Liver (tissue), 9 donors: ENCODE data around the gene NDUFS7. TPM values are rescaled to one million over a fixed set of nuclear protein-coding genes. Genes with fewer than 3 reads are reported as not detected.

Experiments
- DNase-seq: peaks from one replicate; pipeline ENCODE4 v3.0.0-alpha.2; 2017; ENCODE audit warnings: low spot score
- H3K27ac ChIP-seq, 2 donors: one replicate each; pipeline ENCODE4 v1.7.0; 2013; ENCODE audit warnings: inconsistent platforms in 2 of 2, low read length in 2 of 2, control low read depth in 1 of 2, low read depth in 1 of 2, mild to moderate bottlenecking in 1 of 2
- H3K27me3 ChIP-seq, 4 donors: one replicate each; pipeline versions ENCODE4 v1.6.1 to v1.7.0; 2013; ENCODE audit warnings: low read length in 3 of 4, inconsistent platforms in 1 of 4, mild to moderate bottlenecking in 1 of 4, moderate library complexity in 1 of 4; ENCODE audit not compliant: control insufficient read depth in 4 of 4, insufficient read depth in 4 of 4
- H3K36me3 ChIP-seq, 4 donors: one replicate each; pipeline versions ENCODE4 v1.6.1 to v1.7.0; 2013; ENCODE audit warnings: low read length in 3 of 4, mild to moderate bottlenecking in 3 of 4, low read depth in 1 of 4, moderate library complexity in 1 of 4; ENCODE audit not compliant: control insufficient read depth in 4 of 4, insufficient read depth in 3 of 4
- H3K4me1 ChIP-seq, 4 donors: one replicate each; pipeline versions ENCODE4 v1.6.1 to v1.7.0; 2013; ENCODE audit warnings: low read length in 3 of 4, mild to moderate bottlenecking in 3 of 4, moderate library complexity in 1 of 4; ENCODE audit not compliant: control insufficient read depth in 4 of 4, insufficient read depth in 4 of 4
- H3K4me3 ChIP-seq, 3 donors: one replicate each; pipeline versions ENCODE4 v1.6.1 to v1.7.0; 2013; ENCODE audit warnings: low read length in 3 of 3, control low read depth in 1 of 3, low read depth in 1 of 3, mild to moderate bottlenecking in 1 of 3
- H3K9ac ChIP-seq, 2 donors: one replicate each; pipeline ENCODE4 v1.7.0; 2013; ENCODE audit warnings: low read length in 2 of 2, mild to moderate bottlenecking in 2 of 2, moderate library complexity in 2 of 2, control low read depth in 1 of 2, low read depth in 1 of 2
- H3K9me3 ChIP-seq, 4 donors: one replicate each; pipeline versions ENCODE4 v1.6.1 to v1.7.0; 2013; ENCODE audit warnings: low read length in 3 of 4; ENCODE audit not compliant: control insufficient read depth in 4 of 4
- EGR1 ChIP-seq, 2 donors: IDR thresholded peaks; 2 replicates each; pipeline ENCODE4 v1.6.1; 2016 to 2018; ENCODE audit warnings: antibody characterized with exemption in 2 of 2, low read depth in 2 of 2
- FOXA1 ChIP-seq: IDR thresholded peaks from 2 replicates; pipeline ENCODE4 v1.6.1; 2016; ENCODE audit warnings: antibody characterized with exemption
- FOXA2 ChIP-seq: IDR thresholded peaks from 2 replicates; pipeline ENCODE4 v1.6.1; 2016; ENCODE audit warnings: antibody characterized with exemption
- GABPA ChIP-seq, 2 donors: IDR thresholded peaks in 1 of 2; conservative IDR thresholded peaks in 1 of 2; 2 replicates each; pipeline ENCODE4 v1.6.1; 2016; ENCODE audit warnings: antibody characterized with exemption in 2 of 2, mild to moderate bottlenecking in 1 of 2, moderate library complexity in 1 of 2
- HNF4A ChIP-seq, 2 donors: conservative IDR thresholded peaks; 2 replicates each; pipeline ENCODE4 v1.6.1; 2016; ENCODE audit warnings: antibody characterized with exemption in 2 of 2, mild to moderate bottlenecking in 2 of 2
- HNF4G ChIP-seq: IDR thresholded peaks from 2 replicates; pipeline ENCODE4 v1.6.1; 2016; ENCODE audit warnings: antibody characterized with exemption
- JUND ChIP-seq, 2 donors: IDR thresholded peaks; 2 replicates each; pipeline ENCODE4 v1.6.1; 2016; ENCODE audit warnings: antibody characterized with exemption in 2 of 2
- NR2F2 ChIP-seq: IDR thresholded peaks from 2 replicates; pipeline ENCODE4 v1.6.1; 2016; ENCODE audit warnings: antibody characterized with exemption
- RAD21 ChIP-seq, 2 donors: IDR thresholded peaks; 2 replicates each; pipeline ENCODE4 v1.6.1; 2016; ENCODE audit warnings: antibody characterized with exemption in 2 of 2, mild to moderate bottlenecking in 2 of 2
- RXRA ChIP-seq, 2 donors: IDR thresholded peaks; 2 replicates each; pipeline ENCODE4 v1.6.1; 2017 to 2018; ENCODE audit warnings: antibody characterized with exemption in 2 of 2, mild to moderate bottlenecking in 1 of 2
- SP1 ChIP-seq: IDR thresholded peaks from 2 replicates; pipeline ENCODE4 v1.6.1; 2018; ENCODE audit warnings: antibody characterized with exemption, mild to moderate bottlenecking
- TAF1 ChIP-seq: conservative IDR thresholded peaks from 2 replicates; pipeline ENCODE4 v1.6.1; 2016; ENCODE audit warnings: antibody characterized with exemption, mild to moderate bottlenecking
- YY1 ChIP-seq: IDR thresholded peaks from 2 replicates; pipeline ENCODE4 v1.6.1; 2016; ENCODE audit warnings: antibody characterized with exemption, mild to moderate bottlenecking
- WGBS: extraction: QIAGEN DNeasy Blood & Tissue Kit; methylation state at CpG from one replicate; pipeline ENCODE4 v1.1.7; 2013; 5-methylcytosine and 5-hydroxymethylcytosine counted together
- polyA plus RNA-seq, 2 donors: library from polyadenylated mRNA; stranded (reverse) in 1 of 2; unstranded in 1 of 2; fragments of 200-250 nt in 1 of 2; fragments of >200 nt in 1 of 2; fragmentation: Nextera tagmentation in 1 of 2; extraction: Ambion mirVana in 1 of 2; gene quantifications; one replicate each; pipeline versions ENCODE4 v1.2.1 to v1.2.3, GENCODE V29; 2013 to 2015
- total RNA-seq, 2 donors: library from RNA; depleted of rRNA; stranded (reverse); fragments of >200 nt; gene quantifications; one replicate each; pipeline ENCODE4 v1.2.3, GENCODE V29; 2014
- TF ChIP-seq, protein P1 (sequence below): IDR thresholded peaks from 2 replicates; pipeline ENCODE4 v1.6.1; 2016; ENCODE audit warnings: antibody characterized with exemption
- TF ChIP-seq, protein P2 (sequence below): IDR thresholded peaks from 2 replicates; pipeline ENCODE4 v1.6.1; 2016; ENCODE audit warnings: antibody characterized with exemption
- TF ChIP-seq, protein P3 (sequence below): fragments of 150-350 bp; IDR thresholded peaks from 2 replicates; pipeline ENCODE4 v1.5.1; 2017; ENCODE audit warnings: improper control_type of control experiment, low read depth, low read length; ENCODE audit not compliant: missing input control
- TF ChIP-seq, protein P4 (sequence below): IDR thresholded peaks from 2 replicates; pipeline ENCODE4 v1.6.1; 2016; ENCODE audit warnings: antibody characterized with exemption
- TF ChIP-seq, protein P5 (sequence below): IDR thresholded peaks from 2 replicates; pipeline ENCODE4 v1.6.1; 2016; ENCODE audit warnings: antibody characterized with exemption, mild to moderate bottlenecking
- donor health status: healthy.
- donor health status: healthy.
- donor health status: healthy.
- donor health status: healthy.
- donor health status: healthy.

Gene NDUFS7
- total and polyA plus RNA-seq, 4 donors, result 54.4 to 185 (median 128) TPM

DNA sequence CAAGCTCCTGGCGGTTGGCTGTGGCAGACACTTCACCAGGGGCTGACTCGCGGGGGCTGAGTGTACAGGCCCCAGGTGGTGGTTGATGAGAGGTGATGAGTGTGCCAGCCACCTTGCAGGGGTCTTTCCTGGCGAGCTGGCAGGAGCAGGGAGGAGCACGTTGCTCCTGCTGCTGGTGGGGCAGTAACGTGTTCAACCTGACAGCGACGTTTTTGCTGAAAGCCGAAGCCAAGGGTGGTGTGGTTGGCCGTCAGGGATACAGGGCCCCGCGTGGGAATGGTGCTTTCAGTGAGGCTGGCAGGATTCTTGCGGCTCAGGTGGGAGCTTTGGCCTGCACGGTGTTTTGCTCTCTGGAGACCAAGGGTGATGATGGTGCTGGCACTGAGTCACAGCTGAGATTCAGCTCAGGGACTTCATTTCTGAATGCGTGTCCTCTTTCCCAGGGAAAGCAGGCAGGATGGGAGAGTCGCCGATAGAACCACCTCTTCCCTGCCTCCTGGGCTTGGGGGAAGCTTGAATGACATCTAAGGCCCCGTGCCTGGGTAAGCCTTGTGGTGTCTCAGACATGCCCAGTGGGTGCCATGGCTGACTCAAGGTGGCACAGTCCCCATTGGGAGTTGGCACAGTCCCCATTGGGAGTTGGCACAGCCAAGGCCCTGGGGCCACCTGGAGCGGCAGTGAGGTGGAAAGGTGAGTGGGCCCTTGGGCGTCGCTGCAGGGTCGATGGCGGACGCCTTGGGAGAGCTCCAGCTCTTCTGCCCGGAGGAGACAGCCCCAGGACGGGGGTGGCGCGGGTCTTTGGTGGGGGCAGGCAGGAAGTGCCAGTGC is 32.5 kb downstream of the NDUFS7 start:
- H3K27ac ChIP-seq, result peak overlapping the region; percentile 81 to 91
- TF ChIP-seq, protein P1, sequence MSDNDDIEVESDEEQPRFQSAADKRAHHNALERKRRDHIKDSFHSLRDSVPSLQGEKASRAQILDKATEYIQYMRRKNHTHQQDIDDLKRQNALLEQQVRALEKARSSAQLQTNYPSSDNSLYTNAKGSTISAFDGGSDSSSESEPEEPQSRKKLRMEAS, result no peak
- TF ChIP-seq, protein P2, sequence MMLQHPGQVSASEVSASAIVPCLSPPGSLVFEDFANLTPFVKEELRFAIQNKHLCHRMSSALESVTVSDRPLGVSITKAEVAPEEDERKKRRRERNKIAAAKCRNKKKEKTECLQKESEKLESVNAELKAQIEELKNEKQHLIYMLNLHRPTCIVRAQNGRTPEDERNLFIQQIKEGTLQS, result no peak
- no peak for TF ChIP-seq TAF1
- TF ChIP-seq, protein P3, sequence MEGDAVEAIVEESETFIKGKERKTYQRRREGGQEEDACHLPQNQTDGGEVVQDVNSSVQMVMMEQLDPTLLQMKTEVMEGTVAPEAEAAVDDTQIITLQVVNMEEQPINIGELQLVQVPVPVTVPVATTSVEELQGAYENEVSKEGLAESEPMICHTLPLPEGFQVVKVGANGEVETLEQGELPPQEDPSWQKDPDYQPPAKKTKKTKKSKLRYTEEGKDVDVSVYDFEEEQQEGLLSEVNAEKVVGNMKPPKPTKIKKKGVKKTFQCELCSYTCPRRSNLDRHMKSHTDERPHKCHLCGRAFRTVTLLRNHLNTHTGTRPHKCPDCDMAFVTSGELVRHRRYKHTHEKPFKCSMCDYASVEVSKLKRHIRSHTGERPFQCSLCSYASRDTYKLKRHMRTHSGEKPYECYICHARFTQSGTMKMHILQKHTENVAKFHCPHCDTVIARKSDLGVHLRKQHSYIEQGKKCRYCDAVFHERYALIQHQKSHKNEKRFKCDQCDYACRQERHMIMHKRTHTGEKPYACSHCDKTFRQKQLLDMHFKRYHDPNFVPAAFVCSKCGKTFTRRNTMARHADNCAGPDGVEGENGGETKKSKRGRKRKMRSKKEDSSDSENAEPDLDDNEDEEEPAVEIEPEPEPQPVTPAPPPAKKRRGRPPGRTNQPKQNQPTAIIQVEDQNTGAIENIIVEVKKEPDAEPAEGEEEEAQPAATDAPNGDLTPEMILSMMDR, result no peak
- TF ChIP-seq SP1, result no peak
- TF ChIP-seq, protein P4, sequence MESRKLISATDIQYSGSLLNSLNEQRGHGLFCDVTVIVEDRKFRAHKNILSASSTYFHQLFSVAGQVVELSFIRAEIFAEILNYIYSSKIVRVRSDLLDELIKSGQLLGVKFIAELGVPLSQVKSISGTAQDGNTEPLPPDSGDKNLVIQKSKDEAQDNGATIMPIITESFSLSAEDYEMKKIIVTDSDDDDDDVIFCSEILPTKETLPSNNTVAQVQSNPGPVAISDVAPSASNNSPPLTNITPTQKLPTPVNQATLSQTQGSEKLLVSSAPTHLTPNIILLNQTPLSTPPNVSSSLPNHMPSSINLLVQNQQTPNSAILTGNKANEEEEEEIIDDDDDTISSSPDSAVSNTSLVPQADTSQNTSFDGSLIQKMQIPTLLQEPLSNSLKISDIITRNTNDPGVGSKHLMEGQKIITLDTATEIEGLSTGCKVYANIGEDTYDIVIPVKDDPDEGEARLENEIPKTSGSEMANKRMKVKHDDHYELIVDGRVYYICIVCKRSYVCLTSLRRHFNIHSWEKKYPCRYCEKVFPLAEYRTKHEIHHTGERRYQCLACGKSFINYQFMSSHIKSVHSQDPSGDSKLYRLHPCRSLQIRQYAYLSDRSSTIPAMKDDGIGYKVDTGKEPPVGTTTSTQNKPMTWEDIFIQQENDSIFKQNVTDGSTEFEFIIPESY, result no peak
- TF ChIP-seq GABPA (IDR thresholded peaks at IDR 0.05 in 1 of 2, conservative IDR thresholded peaks at IDR 0.05 in 1 of 2), result no peak
- no peak for TF ChIP-seq FOXA2
- TF ChIP-seq FOXA1, result no peak
- no peak for TF ChIP-seq YY1
- TF ChIP-seq EGR1 (IDR thresholded peaks at IDR 0.05; ENCODE audit: low read depth in 2 of 2), result no peak
- no peak for TF ChIP-seq RAD21 (IDR thresholded peaks at IDR 0.05)
- TF ChIP-seq, protein P5, sequence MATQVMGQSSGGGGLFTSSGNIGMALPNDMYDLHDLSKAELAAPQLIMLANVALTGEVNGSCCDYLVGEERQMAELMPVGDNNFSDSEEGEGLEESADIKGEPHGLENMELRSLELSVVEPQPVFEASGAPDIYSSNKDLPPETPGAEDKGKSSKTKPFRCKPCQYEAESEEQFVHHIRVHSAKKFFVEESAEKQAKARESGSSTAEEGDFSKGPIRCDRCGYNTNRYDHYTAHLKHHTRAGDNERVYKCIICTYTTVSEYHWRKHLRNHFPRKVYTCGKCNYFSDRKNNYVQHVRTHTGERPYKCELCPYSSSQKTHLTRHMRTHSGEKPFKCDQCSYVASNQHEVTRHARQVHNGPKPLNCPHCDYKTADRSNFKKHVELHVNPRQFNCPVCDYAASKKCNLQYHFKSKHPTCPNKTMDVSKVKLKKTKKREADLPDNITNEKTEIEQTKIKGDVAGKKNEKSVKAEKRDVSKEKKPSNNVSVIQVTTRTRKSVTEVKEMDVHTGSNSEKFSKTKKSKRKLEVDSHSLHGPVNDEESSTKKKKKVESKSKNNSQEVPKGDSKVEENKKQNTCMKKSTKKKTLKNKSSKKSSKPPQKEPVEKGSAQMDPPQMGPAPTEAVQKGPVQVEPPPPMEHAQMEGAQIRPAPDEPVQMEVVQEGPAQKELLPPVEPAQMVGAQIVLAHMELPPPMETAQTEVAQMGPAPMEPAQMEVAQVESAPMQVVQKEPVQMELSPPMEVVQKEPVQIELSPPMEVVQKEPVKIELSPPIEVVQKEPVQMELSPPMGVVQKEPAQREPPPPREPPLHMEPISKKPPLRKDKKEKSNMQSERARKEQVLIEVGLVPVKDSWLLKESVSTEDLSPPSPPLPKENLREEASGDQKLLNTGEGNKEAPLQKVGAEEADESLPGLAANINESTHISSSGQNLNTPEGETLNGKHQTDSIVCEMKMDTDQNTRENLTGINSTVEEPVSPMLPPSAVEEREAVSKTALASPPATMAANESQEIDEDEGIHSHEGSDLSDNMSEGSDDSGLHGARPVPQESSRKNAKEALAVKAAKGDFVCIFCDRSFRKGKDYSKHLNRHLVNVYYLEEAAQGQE, result no peak
- no peak for TF ChIP-seq HNF4G
- TF ChIP-seq RXRA (IDR thresholded peaks at IDR 0.05), result no peak
- no peak for TF ChIP-seq NR2F2
- no peak for TF ChIP-seq HNF4A (conservative IDR thresholded peaks at IDR 0.05)
- TF ChIP-seq JUND (IDR thresholded peaks at IDR 0.05), result no peak
- peaks cover 36 to 59% (median 50%) of the 10 kb centered on the region in 4 donors for H3K4me1 ChIP-seq
- peaks cover 6 to 18% (median 13%) of the 10 kb centered on the region in 4 donors for H3K36me3 ChIP-seq
- no peak for DNase-seq
- peak overlapping the region; percentile 7 to 52 for H3K9ac ChIP-seq
- H3K4me3 ChIP-seq, result no peak overlapping the region
- 79% methylated on average over 28 of the region's 28 CpGs for WGBS
- H3K9me3 ChIP-seq, result no peaks in the 10 kb centered on the region
- no peaks in the 10 kb centered on the region for H3K27me3 ChIP-seq
